Activated naive CD8-positive, alpha-beta T cell treated with anti-CD3 and anti-CD28 coated beads, Interleukin-2, amount 50 U/mL, for 24 hours (primary cell): Measurements from ENCODE around the gene FOSL2.

ENCODE experiments used
- ATAC-seq: fragments of 150-1000 bp; cut with Tn5 transposase; one replicate; pipeline ENCODE4 v1.10.0; 2021
- DNase-seq: peaks from one replicate; pipeline ENCODE4 v3.0.0; 2021
- H3K27ac Mint-ChIP-seq: one replicate; pipeline ENCODE4 v1.8.0; 2021; ENCODE audit warnings: mild to moderate bottlenecking, mixed read lengths
- H3K27me3 Mint-ChIP-seq: one replicate; pipeline ENCODE4 v1.8.0; 2021; ENCODE audit warnings: mixed read lengths
- H3K36me3 Mint-ChIP-seq: one replicate; pipeline ENCODE4 v1.8.0; 2021; ENCODE audit warnings: low read depth, mixed read lengths
- H3K4me1 Mint-ChIP-seq: one replicate; pipeline ENCODE4 v1.8.0; 2021; ENCODE audit warnings: mixed read lengths
- H3K4me3 Mint-ChIP-seq: one replicate; pipeline ENCODE4 v1.8.0; 2021; ENCODE audit warnings: mild to moderate bottlenecking, moderate library complexity, mixed read lengths
- H3K9me3 Mint-ChIP-seq: one replicate; pipeline ENCODE4 v1.8.0; 2021; ENCODE audit warnings: mixed read lengths

FOSL2 gene

DNA sequence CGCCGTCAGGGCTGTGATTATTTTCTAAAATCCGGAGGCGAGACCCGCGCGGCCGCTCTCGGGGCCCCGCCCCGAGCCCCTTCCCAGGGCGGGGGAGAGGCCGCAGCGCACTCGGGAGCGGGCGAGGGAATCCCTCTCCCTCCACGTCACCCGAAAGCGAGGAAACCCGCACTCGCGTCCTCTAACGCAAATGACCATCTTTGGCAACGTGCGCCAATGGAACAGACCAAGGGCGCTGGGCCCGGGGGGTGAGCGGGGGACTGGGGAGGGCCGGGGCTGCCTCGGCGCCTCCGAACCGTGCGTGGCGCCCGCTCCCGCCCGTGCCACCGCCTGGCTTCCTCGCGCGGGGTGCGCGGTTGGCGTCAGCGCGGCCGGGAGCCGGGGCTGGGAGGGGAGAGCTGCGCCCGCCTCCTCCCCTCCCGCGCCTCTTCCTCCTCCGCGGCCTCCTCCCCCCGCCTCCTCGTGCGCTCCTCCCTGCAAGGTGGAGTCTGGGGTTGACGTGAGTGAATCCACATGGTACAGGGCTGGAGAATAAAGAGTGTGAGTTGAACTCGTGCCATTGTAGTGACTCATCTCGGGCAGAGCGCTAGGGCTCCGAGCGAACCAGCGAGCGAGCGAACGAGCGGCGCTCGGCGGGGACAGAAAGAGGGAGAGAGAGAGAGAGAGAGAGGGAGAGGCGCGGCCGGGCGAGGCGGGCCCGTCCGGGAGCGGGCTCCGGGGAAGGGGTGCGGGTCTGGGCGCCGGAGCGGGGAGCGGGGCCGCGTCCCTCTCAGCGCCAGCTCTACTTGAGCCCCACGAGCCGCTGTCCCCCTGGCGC lies at the start of gene FOSL2:
TSS of gene FOSL2 (plus strand) at position 562 of the 817 bp plus-strand sequence. CDS start 863 bp downstream, outside the sequence.
- H3K27ac Mint-ChIP-seq, result peak within 1 kb of the TSS; percentile 99
- H3K9me3 Mint-ChIP-seq, result no peaks in the 10 kb centered on the region
- H3K36me3 Mint-ChIP-seq, result peaks cover 14% of the 10 kb centered on the region
- H3K4me1 Mint-ChIP-seq, result peaks cover 36% of the 10 kb centered on the region
- DNase-seq (peak; percentile 88), ATAC-seq (peak; percentile 76)
- no peak within 1 kb of the TSS for H3K4me3 Mint-ChIP-seq
- peaks cover 2% of the 10 kb centered on the region for H3K27me3 Mint-ChIP-seq

DNA sequence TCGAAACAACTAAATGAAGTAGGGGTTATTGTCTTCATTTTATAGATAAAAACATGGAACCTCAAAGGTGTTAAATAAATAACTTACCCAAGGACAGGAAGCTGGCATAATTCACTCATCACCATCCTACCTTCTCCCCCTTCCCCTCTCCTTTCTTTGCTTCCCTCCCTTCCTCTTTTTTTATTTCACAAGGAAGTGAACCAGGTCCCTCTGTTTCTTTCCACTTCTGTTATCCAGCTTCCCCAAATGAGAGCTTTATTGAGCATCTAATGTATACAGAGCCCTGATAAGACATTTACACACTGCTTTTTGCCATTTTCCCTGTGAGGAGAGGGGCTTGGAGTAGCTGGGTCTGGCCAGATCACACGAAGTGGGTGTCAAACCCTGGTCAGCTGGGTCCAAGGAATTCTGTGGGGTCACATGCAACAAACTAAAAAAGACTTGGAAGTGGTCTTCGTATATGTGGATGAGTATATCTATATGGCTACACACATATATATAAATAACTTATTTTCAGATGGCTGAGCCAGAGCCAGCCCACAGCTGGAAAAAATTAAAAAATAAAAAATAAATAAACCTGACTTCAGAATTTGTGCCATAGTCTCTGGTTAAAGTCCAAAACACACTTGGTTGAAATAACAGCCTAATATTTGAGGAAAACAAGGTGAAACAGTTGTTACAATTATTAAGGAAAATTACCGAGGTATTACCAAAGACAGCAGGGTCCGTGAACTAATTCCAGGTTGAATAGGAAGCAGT lies 49.3 kb upstream of the FOSL2 start:
- ATAC-seq (no peak), DNase-seq (no peak)
- no peaks in the 10 kb centered on the region for H3K9me3 Mint-ChIP-seq
- peaks cover 3% of the 10 kb centered on the region for H3K36me3 Mint-ChIP-seq
- H3K4me3 Mint-ChIP-seq, result no peak overlapping the region
- peaks cover 16% of the 10 kb centered on the region for H3K4me1 Mint-ChIP-seq
- H3K27me3 Mint-ChIP-seq, result no peaks in the 10 kb centered on the region
- no peak overlapping the region for H3K27ac Mint-ChIP-seq

DNA sequence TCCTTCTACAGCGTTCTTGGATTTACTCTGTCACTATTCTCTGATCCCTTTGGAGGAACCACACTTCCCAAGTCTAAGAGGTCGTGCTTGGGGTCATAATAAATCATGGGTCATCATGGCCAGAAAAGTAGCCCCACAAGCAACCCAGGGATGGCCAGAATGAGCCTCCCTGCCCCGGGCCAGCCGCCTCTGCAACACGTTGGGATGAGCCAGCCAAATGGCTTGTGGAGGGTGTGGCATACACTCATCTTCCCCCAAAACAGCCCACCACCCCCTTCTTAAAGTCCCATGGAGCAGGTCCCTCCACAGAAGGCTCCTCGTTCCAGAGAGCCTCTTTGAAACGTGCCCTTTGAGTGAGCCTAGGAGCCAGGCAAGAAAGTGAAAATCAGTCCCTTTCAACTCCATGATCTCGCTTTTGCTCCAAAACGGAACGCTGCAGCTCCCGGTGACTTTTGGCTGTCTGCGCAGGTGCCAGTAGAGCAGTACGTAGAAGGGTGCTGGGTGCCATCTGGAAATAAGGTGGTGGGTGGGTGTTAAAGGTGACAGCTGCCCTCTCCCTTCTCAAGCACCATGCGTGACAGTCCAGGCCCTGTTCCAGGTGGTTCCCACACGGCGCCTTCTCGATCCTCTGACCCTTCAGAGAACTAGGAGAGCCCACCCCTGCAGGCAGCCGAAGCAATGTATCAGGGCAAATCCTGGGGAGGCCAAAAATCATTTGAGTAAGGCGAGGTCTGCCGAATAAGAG lies 48.5 kb upstream of the FOSL2 start:
- H3K27ac Mint-ChIP-seq, result no peak overlapping the region
- peaks cover 24% of the 10 kb centered on the region for H3K4me1 Mint-ChIP-seq
- H3K9me3 Mint-ChIP-seq, result no peaks in the 10 kb centered on the region
- H3K4me3 Mint-ChIP-seq, result no peak overlapping the region
- ATAC-seq (no peak), DNase-seq (no peak)
- no peaks in the 10 kb centered on the region for H3K27me3 Mint-ChIP-seq
- H3K36me3 Mint-ChIP-seq, result no peaks in the 10 kb centered on the region

DNA sequence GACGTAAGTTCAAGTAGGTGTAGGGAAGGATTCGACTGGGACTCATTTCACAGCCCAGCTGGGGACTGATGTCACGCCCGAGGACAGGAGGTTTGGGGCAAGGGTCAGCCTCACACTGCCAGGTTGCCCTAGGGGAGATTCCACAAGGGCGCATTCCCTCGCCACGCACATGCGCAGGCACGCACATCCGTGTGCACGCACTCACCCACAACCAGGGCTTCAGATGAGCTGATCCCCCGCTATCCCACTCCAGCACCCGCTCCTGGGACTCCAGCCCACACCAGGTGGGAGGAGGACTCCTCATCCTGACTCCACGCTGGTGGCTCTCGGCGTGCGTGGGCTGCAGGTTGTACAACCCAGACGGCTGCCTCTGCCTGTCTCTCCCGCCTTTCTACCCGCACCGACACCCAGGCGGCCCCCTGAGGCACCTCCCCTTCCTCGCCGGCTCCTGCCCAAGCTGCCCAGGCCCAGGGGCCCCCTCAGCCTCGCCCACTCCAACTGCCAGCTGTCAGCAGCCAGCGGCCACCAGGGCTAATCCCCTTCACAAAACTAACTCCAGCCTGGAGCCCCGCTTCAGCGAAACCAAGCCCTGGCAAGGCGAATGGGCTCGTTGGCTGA lies 47.8 kb upstream of the FOSL2 start:
- DNase-seq (no peak), ATAC-seq (no peak)
- Mint-ChIP-seq H3K27ac (no peak overlapping the region), H3K9me3 (no peaks in the 10 kb centered on the region), H3K4me1 (peaks cover 27% of the 10 kb centered on the region), H3K27me3 (no peaks in the 10 kb centered on the region), H3K4me3 (no peak overlapping the region), H3K36me3 (no peaks in the 10 kb centered on the region)

DNA sequence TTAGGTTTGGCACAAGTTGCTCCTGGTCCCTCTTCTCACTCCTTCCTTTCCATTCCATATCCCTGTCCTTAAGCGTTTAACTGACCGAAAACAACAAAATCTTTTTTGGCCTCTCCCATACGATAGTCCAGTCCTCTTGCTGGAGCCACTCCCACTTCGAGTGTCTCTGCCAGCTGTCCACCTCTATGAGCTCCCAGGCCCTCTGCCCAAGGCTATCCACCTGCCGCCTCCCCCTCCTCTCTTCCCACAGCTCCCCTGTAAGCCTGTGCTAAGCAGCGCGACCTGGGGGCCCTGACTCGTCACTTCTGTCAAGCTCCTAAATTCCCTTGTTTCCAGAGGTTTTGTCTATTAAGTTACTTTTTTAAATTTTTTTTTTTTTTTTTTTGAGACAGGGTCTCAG lies 47.0 kb upstream of the FOSL2 start:
- Mint-ChIP-seq H3K27me3 (no peaks in the 10 kb centered on the region), H3K4me1 (peaks cover 28% of the 10 kb centered on the region), H3K36me3 (no peaks in the 10 kb centered on the region), H3K27ac (no peak overlapping the region), H3K4me3 (no peak overlapping the region), H3K9me3 (no peaks in the 10 kb centered on the region)
- no peak for DNase-seq
- ATAC-seq, result no peak

DNA sequence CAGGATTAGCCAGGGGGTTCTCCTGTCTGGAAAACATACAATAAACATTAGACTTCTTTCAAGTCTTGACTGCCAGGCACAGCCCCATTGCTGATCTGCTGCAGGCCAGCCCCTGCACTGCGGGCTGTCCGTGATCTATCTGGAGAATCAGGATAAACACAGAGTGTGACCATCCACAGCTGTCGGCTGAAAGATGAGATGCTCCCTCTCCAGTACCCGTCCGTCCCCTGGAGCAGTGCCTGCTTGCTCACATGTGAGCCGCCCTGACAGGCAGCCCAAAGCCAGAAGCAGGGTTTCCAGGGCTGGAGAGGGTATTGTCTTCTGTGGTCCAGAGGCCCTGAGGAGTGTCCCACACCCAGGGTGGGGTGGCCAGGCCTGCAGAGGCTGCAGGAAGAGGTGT lies 46.1 kb upstream of the FOSL2 start:
- Mint-ChIP-seq H3K4me3 (no peak overlapping the region), H3K36me3 (no peaks in the 10 kb centered on the region), H3K27ac (peak overlapping the region; percentile 31), H3K4me1 (peaks cover 38% of the 10 kb centered on the region), H3K9me3 (no peaks in the 10 kb centered on the region), H3K27me3 (no peaks in the 10 kb centered on the region)
- DNase-seq, result no peak
- no peak for ATAC-seq

DNA sequence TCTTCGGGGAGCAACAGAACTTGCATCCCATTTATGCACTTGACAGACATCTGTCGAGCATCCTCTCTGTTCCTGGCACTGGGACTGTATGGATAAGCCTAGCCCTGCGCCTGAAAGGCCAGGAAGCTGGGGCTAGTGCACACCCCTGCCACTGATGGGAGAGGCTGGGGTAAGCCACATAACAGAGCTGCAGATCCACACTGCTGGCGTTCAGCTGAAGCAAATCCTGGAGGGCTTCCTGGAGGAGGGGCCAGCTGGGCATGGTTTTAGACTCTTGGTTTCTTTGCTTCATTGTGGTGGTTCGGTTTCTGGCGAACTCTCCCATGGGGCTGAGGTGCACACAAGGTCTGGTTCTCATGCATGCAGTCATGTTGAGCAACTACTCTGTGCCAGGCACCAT lies 45.5 kb upstream of the FOSL2 start:
- peak overlapping the region; percentile 54 for H3K4me3 Mint-ChIP-seq
- peak overlapping the region; percentile 67 for H3K27ac Mint-ChIP-seq
- no peaks in the 10 kb centered on the region for H3K36me3 Mint-ChIP-seq
- DNase-seq (no peak), ATAC-seq (no peak)
- H3K9me3 Mint-ChIP-seq, result no peaks in the 10 kb centered on the region
- H3K27me3 Mint-ChIP-seq, result no peaks in the 10 kb centered on the region
- peaks cover 44% of the 10 kb centered on the region for H3K4me1 Mint-ChIP-seq

DNA sequence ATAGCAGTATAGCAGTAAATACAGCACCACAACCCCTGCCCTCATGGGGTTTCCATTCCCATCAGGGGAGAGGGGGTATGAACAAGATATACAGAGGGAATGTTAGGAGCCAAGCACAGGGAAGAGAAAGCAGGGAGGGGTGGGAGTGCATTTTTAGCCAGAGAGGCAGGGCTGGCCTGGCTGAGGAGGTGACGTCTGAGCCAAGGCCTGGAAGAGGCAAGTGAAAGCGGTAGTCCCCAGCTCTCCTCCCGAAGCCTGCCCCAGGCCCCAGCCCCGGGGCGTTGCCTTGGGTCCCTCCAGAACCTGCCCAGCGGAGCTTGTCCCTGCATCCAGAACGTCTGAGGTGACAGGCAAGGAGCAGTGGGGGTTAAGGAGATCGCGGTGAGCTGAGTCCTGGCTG lies 45.1 kb upstream of the FOSL2 start:
- ATAC-seq, result no peak

DNA sequence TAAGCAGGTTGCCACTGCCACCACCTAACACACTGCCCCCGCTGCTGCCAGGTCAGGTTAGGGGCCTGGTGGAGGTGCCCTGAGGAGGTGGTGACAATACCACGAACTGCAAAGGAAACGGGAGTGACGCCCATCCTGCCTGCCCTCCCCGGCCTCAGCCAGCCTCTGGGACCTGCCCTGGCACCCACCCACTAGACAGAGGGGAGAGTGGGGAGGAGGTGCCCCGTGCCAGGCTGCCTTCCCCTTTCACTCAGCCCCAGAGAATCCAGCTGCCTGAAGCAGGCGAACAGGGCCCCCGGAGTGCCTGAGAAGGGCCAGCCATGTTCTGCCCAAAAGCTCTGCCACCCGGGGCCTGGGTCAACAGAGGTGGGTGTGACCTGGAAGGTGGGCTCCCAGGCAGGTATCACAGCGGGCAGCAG lies 44.5 kb upstream of the FOSL2 start:
- H3K27me3 Mint-ChIP-seq, result no peaks in the 10 kb centered on the region
- no peaks in the 10 kb centered on the region for H3K9me3 Mint-ChIP-seq
- H3K27ac Mint-ChIP-seq, result peak overlapping the region; percentile 67
- peaks cover 48% of the 10 kb centered on the region for H3K4me1 Mint-ChIP-seq
- peak overlapping the region; percentile 54 for H3K4me3 Mint-ChIP-seq
- peak; percentile 76 for DNase-seq
- peak; percentile 84 for ATAC-seq
- no peaks in the 10 kb centered on the region for H3K36me3 Mint-ChIP-seq

More for the DNA sequence above, 45.1 kb upstream of the FOSL2 start:
- peak overlapping the region; percentile 54 for H3K4me3 Mint-ChIP-seq
- H3K27ac Mint-ChIP-seq, result peak overlapping the region; percentile 67
- no peak for DNase-seq
- no peaks in the 10 kb centered on the region for H3K27me3 Mint-ChIP-seq
- peaks cover 47% of the 10 kb centered on the region for H3K4me1 Mint-ChIP-seq
- H3K9me3 Mint-ChIP-seq, result no peaks in the 10 kb centered on the region
- no peaks in the 10 kb centered on the region for H3K36me3 Mint-ChIP-seq

DNA sequence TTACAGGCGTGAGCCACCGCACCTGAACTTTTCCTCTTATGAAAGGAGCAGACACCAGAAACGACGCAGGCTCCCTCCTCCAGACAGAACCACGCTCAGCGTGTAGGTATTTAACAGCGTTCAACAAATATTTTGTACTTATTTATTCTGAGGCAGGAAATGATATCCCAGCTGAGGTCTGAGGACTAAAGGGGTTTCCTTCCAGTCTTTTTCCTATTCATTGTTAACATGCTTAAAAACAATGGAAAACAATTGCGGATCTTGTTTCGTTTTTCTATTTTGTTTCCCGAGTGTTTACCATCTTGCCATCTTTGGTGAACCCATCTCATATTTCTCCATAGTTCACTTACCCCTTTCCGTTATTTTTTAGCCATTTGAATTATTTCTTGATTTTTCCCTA lies 43.7 kb upstream of the FOSL2 start:
- H3K4me3 Mint-ChIP-seq, result peak overlapping the region; percentile 32
- H3K27ac Mint-ChIP-seq, result peak overlapping the region; percentile 62
- no peaks in the 10 kb centered on the region for H3K27me3 Mint-ChIP-seq
- peaks cover 48% of the 10 kb centered on the region for H3K4me1 Mint-ChIP-seq
- no peaks in the 10 kb centered on the region for H3K36me3 Mint-ChIP-seq
- no peak for DNase-seq
- H3K9me3 Mint-ChIP-seq, result no peaks in the 10 kb centered on the region
- ATAC-seq, result no peak

DNA sequence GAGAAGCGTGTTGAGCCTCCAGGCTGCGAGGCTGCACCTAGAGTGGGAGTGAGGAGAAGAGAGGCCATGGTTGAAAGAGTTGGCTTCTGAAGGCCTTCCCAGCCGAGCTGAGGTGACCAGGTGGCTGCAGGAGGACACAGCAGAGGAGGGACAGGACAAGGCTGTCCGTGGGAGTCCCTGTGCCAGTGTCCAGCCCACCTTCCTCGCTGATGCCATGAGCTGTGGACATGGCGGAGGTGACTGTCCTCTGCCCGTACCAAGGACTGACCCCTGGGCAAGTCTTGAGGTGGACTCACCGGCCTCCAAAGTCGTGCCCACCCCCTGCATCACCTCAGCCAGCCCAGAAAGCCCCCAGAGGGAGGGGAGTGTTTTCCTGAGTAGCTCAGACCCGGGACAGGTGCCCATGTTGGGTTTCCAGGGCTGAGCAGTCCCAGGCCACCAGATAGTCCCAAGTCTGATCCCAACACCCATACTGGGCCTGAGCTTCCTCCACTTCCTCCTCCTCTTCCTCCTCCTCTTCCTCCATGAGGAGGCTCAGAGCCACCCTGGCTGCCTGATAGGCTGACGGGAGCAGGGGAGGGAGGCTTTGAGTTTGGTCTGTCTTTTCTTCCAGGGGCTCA lies 43.0 kb upstream of the FOSL2 start:
- Mint-ChIP-seq H3K4me1 (peaks cover 48% of the 10 kb centered on the region), H3K4me3 (peak overlapping the region; percentile 14), H3K27ac (peak overlapping the region; percentile 62), H3K9me3 (no peaks in the 10 kb centered on the region), H3K27me3 (no peaks in the 10 kb centered on the region), H3K36me3 (no peaks in the 10 kb centered on the region)
- ATAC-seq, result no peak
- DNase-seq, result no peak

DNA sequence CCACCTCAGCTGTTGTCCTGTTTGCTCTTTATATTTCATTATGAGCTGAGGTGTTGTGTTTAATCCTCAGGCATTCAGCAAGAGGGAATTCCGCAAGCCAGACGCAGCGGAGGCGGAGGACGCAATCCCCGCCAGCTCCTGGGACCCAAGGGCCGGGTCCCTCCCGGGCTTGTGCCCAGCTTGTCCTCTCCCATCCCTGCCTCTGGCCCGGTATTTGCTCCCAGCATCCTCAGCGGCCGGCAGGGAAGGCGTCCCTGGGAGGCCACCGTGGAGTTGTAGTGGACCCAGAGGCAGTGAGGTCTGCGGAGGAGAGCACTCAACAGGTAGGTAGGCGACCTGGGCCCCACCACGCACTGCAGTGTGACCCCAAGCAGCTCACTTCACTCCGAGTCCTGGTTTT lies 42.5 kb upstream of the FOSL2 start:
- peaks cover 52% of the 10 kb centered on the region for H3K4me1 Mint-ChIP-seq
- no peaks in the 10 kb centered on the region for H3K9me3 Mint-ChIP-seq
- H3K27me3 Mint-ChIP-seq, result no peaks in the 10 kb centered on the region
- ATAC-seq (no peak), DNase-seq (no peak)
- no peak overlapping the region for H3K27ac Mint-ChIP-seq
- H3K4me3 Mint-ChIP-seq, result no peak overlapping the region
- no peaks in the 10 kb centered on the region for H3K36me3 Mint-ChIP-seq

DNA sequence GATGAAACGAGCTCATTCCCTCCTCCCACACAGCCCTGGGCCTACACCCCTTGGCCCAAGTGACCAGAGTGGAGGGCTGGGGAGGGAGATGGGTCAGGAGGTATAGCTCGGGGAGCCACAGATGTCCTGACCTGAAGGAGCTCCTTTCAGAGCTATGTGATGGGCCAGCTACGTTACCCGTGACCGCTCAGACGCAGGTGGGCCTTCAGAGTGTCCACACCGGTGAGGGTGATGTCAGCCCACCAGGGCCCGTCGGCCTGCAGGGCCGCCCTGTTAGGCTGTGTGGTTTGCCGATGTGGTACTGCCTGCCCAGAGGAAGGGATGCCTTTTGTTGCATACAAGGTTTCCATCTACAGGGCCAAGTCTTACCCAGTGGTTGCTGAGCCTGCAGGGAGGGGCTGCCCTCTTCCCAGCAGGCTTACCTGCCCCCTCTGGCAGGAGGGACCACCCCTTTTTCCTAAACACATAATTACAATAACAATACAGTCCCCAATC lies 41.8 kb upstream of the FOSL2 start:
- no peaks in the 10 kb centered on the region for H3K27me3 Mint-ChIP-seq
- peaks cover 54% of the 10 kb centered on the region for H3K4me1 Mint-ChIP-seq
- H3K27ac Mint-ChIP-seq, result peak overlapping the region; percentile 68
- DNase-seq, result no peak
- H3K36me3 Mint-ChIP-seq, result no peaks in the 10 kb centered on the region
- ATAC-seq, result no peak
- no peak overlapping the region for H3K4me3 Mint-ChIP-seq
- H3K9me3 Mint-ChIP-seq, result no peaks in the 10 kb centered on the region

DNA sequence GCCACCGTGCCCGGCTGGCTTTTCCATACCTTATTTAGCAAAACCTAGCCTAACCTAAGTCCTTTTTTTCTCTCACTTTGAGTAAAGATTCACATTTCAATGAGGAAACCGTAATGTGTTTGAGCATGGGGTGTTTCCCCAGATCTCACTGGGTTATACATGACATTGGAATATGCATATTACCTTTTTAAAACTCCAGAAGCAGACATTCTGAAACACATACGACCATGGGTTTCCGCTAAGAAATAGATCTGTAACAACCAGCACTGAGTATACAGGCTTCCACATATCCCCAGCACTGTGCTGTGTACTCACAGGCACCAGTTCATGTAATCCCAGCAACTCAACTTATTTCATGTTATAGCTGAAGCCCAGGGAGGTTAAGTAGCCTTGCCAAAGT lies 41.0 kb upstream of the FOSL2 start:
- Mint-ChIP-seq H3K4me3 (no peak overlapping the region), H3K27me3 (no peaks in the 10 kb centered on the region), H3K36me3 (no peaks in the 10 kb centered on the region), H3K27ac (peak overlapping the region; percentile 68), H3K9me3 (no peaks in the 10 kb centered on the region), H3K4me1 (peaks cover 59% of the 10 kb centered on the region)
- DNase-seq, result no peak
- ATAC-seq, result peak; percentile 60
